K562 (cell line): ENCODE measurements around the gene PLEKHN1. TPM values are rescaled to one million over a fixed set of nuclear protein-coding genes. Genes with fewer than 3 reads are reported as not detected.
A peak's percentile ranks its signal among the peaks of the same experiment; 100 is the strongest.

Experiments
- ATAC-seq: fragments of 200-7000 bp; cut with Tn5 transposase; 3 replicates; pipeline ENCODE4 v1.9.1; 2020; ENCODE audit warnings: moderate library complexity
- BruUV-seq: library from RNA; stranded (reverse); fragments of 400-500 nt; replicated peaks from 2 replicates; lab custom pipeline; 2021; lab: Mats Ljungman, UMichigan
- CTCF ChIA-PET: fragments of 300-600 bp; formaldehyde crosslinking; extraction: SDS; loops from one replicate; lab custom pipeline; 2021; ENCODE audit warnings: low intra/inter-chr PET ratio; lab: Yijun Ruan, JAX
- POLR2A ChIA-PET: fragments of 300-600, 350-650 bp; sonication (Branson Sonifier 250); formaldehyde crosslinking; extraction: SDS; loops from one replicate; lab custom pipeline; 2021; ENCODE audit warnings: antibody characterized with exemption, inconsistent platforms; lab: Yijun Ruan, JAX
- DNase-seq, 4 experiments: peaks; one replicate each; pipeline versions ENCODE4 v3.0.0 to v3.0.0-alpha.2; 2011 to 2018; ENCODE audit warnings: low spot score in 3 of 4, mixed read lengths in 3 of 4; ENCODE audit errors: extremely low read depth in 1 of 4
- FAIRE-seq: peaks from 2 replicates; lab custom pipeline; 2011; peaks lifted over from hg19 to GRCh38; lab: Jason Lieb, UNC
- H2AFZ ChIP-seq: 2 replicates; pipeline ENCODE4 v1.6.0; 2011; ENCODE audit warnings: low read depth, low read length, control low read depth, inconsistent platforms
- H3K27ac ChIP-seq: fragments of 200-600 bp; 3 replicates; pipeline ENCODE4 v1.8.0; 2011; ENCODE audit warnings: low read depth, mild to moderate bottlenecking, control low read depth, inconsistent platforms, low read length, moderate library complexity, mixed read lengths; ENCODE audit errors: extremely low read depth
- H3K27me3 ChIP-seq, 2 experiments: fragments of 300-600 bp in 1 of 2; 2 replicates in 1 of 2; 3 replicates in 1 of 2; pipeline versions ENCODE4 v1.6.0 to v1.8.0; 2011; ENCODE audit warnings: inconsistent platforms in 2 of 2, low read length in 2 of 2, mild to moderate bottlenecking in 1 of 2, mixed read lengths in 1 of 2, moderate library complexity in 1 of 2; ENCODE audit not compliant: control insufficient read depth in 2 of 2, insufficient read depth in 2 of 2
- H3K36me3 ChIP-seq: fragments of 300-600 bp; 3 replicates; pipeline ENCODE4 v1.8.0; 2011; ENCODE audit warnings: mild to moderate bottlenecking, low read length, inconsistent platforms; ENCODE audit not compliant: control insufficient read depth, insufficient read depth
- H3K4me1 ChIP-seq, 2 experiments: fragments of 200-600 bp in 1 of 2; replicated peaks in 1 of 2; 2 replicates in 1 of 2; 3 replicates in 1 of 2; pipeline versions ENCODE4 v1.5.1 to v1.8.0; 2011; ENCODE audit warnings: inconsistent platforms in 2 of 2, low read length in 2 of 2, mild to moderate bottlenecking in 1 of 2, mixed read lengths in 1 of 2, moderate library complexity in 1 of 2; ENCODE audit not compliant: control insufficient read depth in 2 of 2, insufficient read depth in 2 of 2
- H3K4me2 ChIP-seq: 2 replicates; pipeline ENCODE4 v1.6.1; 2011; ENCODE audit warnings: low read length, control low read depth, inconsistent platforms, mixed read lengths; ENCODE audit not compliant: insufficient read depth
- H3K4me3 ChIP-seq: fragments of 200-600 bp; sonication (generic), shearing (Covaris generic); 2 replicates; pipeline ENCODE4 v1.5.1; 2016; ENCODE audit warnings: control low read depth, inconsistent platforms
- H3K79me2 ChIP-seq: fragments of 200-600 bp; 3 replicates; pipeline ENCODE4 v1.8.0; 2011; ENCODE audit warnings: low read length, inconsistent platforms; ENCODE audit not compliant: control insufficient read depth, insufficient read depth
- H3K9ac ChIP-seq, 2 experiments: 2 replicates each; pipeline versions ENCODE4 v1.6.0 to v1.6.1; 2011; ENCODE audit warnings: low read depth in 2 of 2, low read length in 2 of 2, control low read depth in 1 of 2, inconsistent platforms in 1 of 2, mild to moderate bottlenecking in 1 of 2, mixed read lengths in 1 of 2; ENCODE audit not compliant: insufficient read depth in 1 of 2
- H3K9me1 ChIP-seq: one replicate; pipeline ENCODE4 v1.6.0; 2011; ENCODE audit warnings: inconsistent platforms, mild to moderate bottlenecking, low read length, moderate library complexity; ENCODE audit not compliant: control insufficient read depth, insufficient read depth
- H3K9me3 ChIP-seq: replicated peaks from 2 replicates; pipeline ENCODE4 v1.5.1; 2011; ENCODE audit warnings: low read depth, low read length, inconsistent platforms; ENCODE audit not compliant: control insufficient read depth, insufficient read depth
- H4K20me1 ChIP-seq: replicated peaks from 2 replicates; pipeline ENCODE4 v1.6.1; 2011; ENCODE audit warnings: low read length, inconsistent platforms, mixed read lengths; ENCODE audit not compliant: control insufficient read depth, insufficient read depth
- FOXP1 ChIP-seq: sonication (generic); formaldehyde crosslinking; IDR thresholded peaks from 2 replicates; pipeline ENCODE4 v1.8.0; 2022; ENCODE audit warnings: mild to moderate bottlenecking, missing genetic modification reagents
- HOXB6 ChIP-seq: fragments of 250-450 bp; sonication (Bioruptor Pico); IDR thresholded peaks from 2 replicates; pipeline ENCODE4 v1.5.1; 2022; ENCODE audit warnings: mild to moderate bottlenecking, borderline replicate concordance
- KAT7 ChIP-seq: sonication (generic); formaldehyde crosslinking; IDR thresholded peaks from 2 replicates; pipeline ENCODE4 v1.8.0; 2022; ENCODE audit warnings: missing genetic modification reagents, mild to moderate bottlenecking, borderline replicate concordance
- NRF1 ChIP-seq, 2 experiments: fragments of 450-650 bp; IDR thresholded peaks in 1 of 2; conservative IDR thresholded peaks in 1 of 2; 2 replicates each; pipeline ENCODE4 v1.6.1; 2014; ENCODE audit warnings: mild to moderate bottlenecking in 2 of 2
- PRPF4 ChIP-seq: fragments of 200-400 bp; formaldehyde crosslinking; IDR thresholded peaks from one replicate; pipeline ENCODE4 v1.6.1; 2017; ENCODE audit warnings: low read length, low read depth, mild to moderate bottlenecking; ENCODE audit not compliant: insufficient read depth, poor library complexity, severe bottlenecking
- WGBS: fragments of 100-300 bp; shearing (Covaris generic); methylation state at CpG from one replicate; pipeline ENCODE4 v1.1.6; 2016; ENCODE audit warnings: low coverage, mixed read lengths; ENCODE audit not compliant: insufficient coverage; ENCODE audit errors: missing lambda C conversion rate; 5-methylcytosine and 5-hydroxymethylcytosine counted together
- in situ Hi-C: fragments of 300-500 bp; cut with MboI; formaldehyde crosslinking; loops from 4 replicates; pipeline ENCODE4 v1.15.0; 2018; ENCODE audit warnings: inconsistent platforms, mixed read lengths
- intact Hi-C: fragments of 100-400 bp; cut with micrococcal nuclease; formaldehyde crosslinking; loops from 2 replicates; pipeline ENCODE4 v1.14.2; 2022
- polyA plus RNA-seq, 8 experiments: library from polyadenylated mRNA; depleted of rRNA in 4 of 8; stranded (reverse) in 5 of 8; unstranded in 3 of 8; fragments of >200 nt; fragmentation: Nextera tagmentation in 2 of 8; fragmentation: Illumina TruSeq in 1 of 8; extraction: Ambion mirVana in 2 of 8; extraction: Trizol in 1 of 8; gene quantifications; 2 replicates each; pipeline versions ENCODE4 v1.2.1 to v1.2.3, GENCODE V29; 2011 to 2014; ENCODE audit warnings: inconsistent platforms in 1 of 8, missing spikeins in 1 of 8
- total RNA-seq, 7 experiments: library from RNA; depleted of rRNA in 6 of 7; stranded (reverse); fragments of >200 nt in 6 of 7; fragmentation: Illumina TruSeq in 2 of 7; extraction: Trizol in 2 of 7; gene quantifications; 2 replicates each; pipeline versions ENCODE4 v1.2.1 to v1.2.3, GENCODE V29; 2011 to 2021; ENCODE audit warnings: low replicate concordance in 1 of 7

PLEKHN1 gene
- total and polyA plus RNA-seq, 9 of the 15 experiments (the other 6 are each of a cell fraction or from before 2014, with no cell fraction given) = 0.07 to 1.5 (median 0.13) TPM; not detected in 2

GRCh38 chr1:998745-998994 lies 32.4 kb downstream of the PLEKHN1 start:
- Histone ChIP-seq H4K20me1 (peaks cover 13% of the 10 kb centered on the region; the same call in 1 of the 2 replicates), H3K79me2 (peaks cover 16% of the 10 kb centered on the region; the same call in 2 of the 3 replicates), H3K9ac (peak overlapping the region; percentile 86 to 99; a peak in 3 of 4 replicates), H3K4me3 (peak overlapping the region; percentile 52), H3K27me3 (peaks cover 0 to 8% of the 10 kb centered on the region in 2 experiments; a peak in 1 of 5 replicates), H2AFZ (peak overlapping the region; percentile 66; the same call in 1 of the 2 replicates), H3K9me3 (no peaks in the 10 kb centered on the region), H3K4me2 (peak overlapping the region; percentile 77; the same call in 1 of the 2 replicates)
- POLR2A ChIA-PET = interaction anchor here (0.7 to 1.5 kb wide), 2 partner anchors 18 to 113 kb away, joined by 3 read pairs; no protein-coding TSS in a partner anchor
- CTCF ChIA-PET = no interaction called here
- FAIRE-seq (no peak), DNase-seq (peak in 2 of 4 experiments; percentile 74 to 75)
- 0% methylated on average over 1 of the region's 27 CpGs for WGBS
- intact Hi-C loops = no loop called here
- peak; percentile 10 for TF ChIP-seq PRPF4
- no peak for TF ChIP-seq HOXB6 (CRISPR knock-in tag)
- 0 out of 2 replicates have a peak, but pooled peaks have one; percentile 57 for TF ChIP-seq KAT7 (CRISPR knock-in tag)
- 0 out of 4 replicates have a peak, but pooled peaks of 1 of the 2 experiments have one; percentile 3 for TF ChIP-seq NRF1 (conservative IDR thresholded peaks at IDR 0.05 in 1 of 2, IDR thresholded peaks at IDR 0.05 in 1 of 2)
- 0 out of 2 replicates have a peak, but pooled peaks have one; percentile 14 for TF ChIP-seq FOXP1 (CRISPR knock-in tag)
- TF ChIP-seq, all 486 proteins: peak for 4
- no peaks in the 10 kb centered on the region for H3K9me1 ChIP-seq
- peak overlapping the region; percentile 95; the same call in 2 of the 3 replicates for H3K27ac ChIP-seq
- no TSS peak for BruUV-seq
- in situ Hi-C loops = no loop called here
- peaks cover 12 to 77% of the 10 kb centered on the region in 2 experiments for H3K4me1 ChIP-seq
- no peaks in the 10 kb centered on the region for H3K36me3 ChIP-seq
- ATAC-seq = no peak
